Vagina (tissue), 2 donors: Measurements from ENCODE around the gene UBE3D.

Experiments used
- CTCF ChIP-seq, 3 experiments: fragments of 450-650 bp in 2 of 3; fragments of 200-600 bp in 1 of 3; sonication (generic) in 1 of 3; IDR thresholded peaks; one replicate each; pipeline ENCODE4 v1.5.1; 2017 to 2019; ENCODE audit warnings: antibody characterized with exemption in 3 of 3, mild to moderate bottlenecking in 2 of 3, moderate library complexity in 2 of 3
- POLR2A ChIP-seq, 2 donors: fragments of 450-650 bp; IDR thresholded peaks; one replicate each; pipeline ENCODE4 v1.6.1; 2017; ENCODE audit warnings: antibody characterized with exemption in 2 of 2, mild to moderate bottlenecking in 2 of 2, moderate library complexity in 2 of 2
- POLR2AphosphoS5 ChIP-seq, 2 donors: sonication (generic); formaldehyde crosslinking; IDR thresholded peaks; one replicate each; pipeline ENCODE4 v1.9.0; 2017; ENCODE audit warnings: antibody characterized with exemption in 2 of 2, mild to moderate bottlenecking in 2 of 2, low read depth in 1 of 2; ENCODE audit not compliant: insufficient read depth in 1 of 2

- TF ChIP-seq CTCF (IDR thresholded peaks at IDR 0.05) (no peak), POLR2A (IDR thresholded peaks at IDR 0.05) (no peak), POLR2AphosphoS5 (IDR thresholded peaks at IDR 0.05; ENCODE audit: insufficient read depth in 1 of 2, low read depth in 1 of 2) (no peak)
Observed at GRCh38 chr6:82951935-82952334, 113.7 kb downstream of the UBE3D start.
